ENCODE results near the gene SLX4IP. TPM values are rescaled to one million over a fixed set of nuclear protein-coding genes. Genes with fewer than 3 reads are reported as not detected.

The SLX4IP gene
- total RNA-seq, 1 experiment from 2014 or later, result 5.2 TPM

GRCh38 chr20:10428008-10428407 lies 7.1 kb upstream of the SLX4IP start:
- no peak for DNase-seq (ENCODE audit: low spot score)

GRCh38 chr20:10429443-10429981 lies 5.6 kb upstream of the SLX4IP start:
- DNase-seq (ENCODE audit: low spot score), result no peak

GRCh38 chr20:10430000-10430466 lies 5.1 kb upstream of the SLX4IP start:
- DNase-seq (ENCODE audit: low spot score), result no peak

- DNase-seq (ENCODE audit: low spot score), result no peak
Measured at GRCh38 chr20:10430704-10431103, 4.4 kb upstream of the SLX4IP start.

GRCh38 chr20:10432079-10432478 lies 3.0 kb upstream of the SLX4IP start:
- DNase-seq (ENCODE audit: low spot score), result no peak

GRCh38 chr20:10433014-10433622 lies 2.0 kb upstream of the SLX4IP start:
- DNase-seq (ENCODE audit: low spot score), result no peak

- peak; percentile 85 for DNase-seq (ENCODE audit: low spot score)
Measured at GRCh38 chr20:10433623-10434466, 1.3 kb upstream of the SLX4IP start, which contains the start of gene MKKS. TSS of gene MKKS (minus strand) at chr20:10434222. CDS start at chr20:10413514, 20,708 bp downstream.

- DNase-seq (ENCODE audit: low spot score), result peak; percentile 97
Measured at GRCh38 chr20:10434467-10434831, 656 bp upstream of the SLX4IP start.

GRCh38 chr20:10436053-10436699 lies 1.1 kb downstream of the SLX4IP start:
- DNase-seq (ENCODE audit: low spot score), result no peak

GRCh38 chr20:10438217-10438616 lies 3.1 kb downstream of the SLX4IP start:
- no peak for DNase-seq (ENCODE audit: low spot score)

- no peak for DNase-seq (ENCODE audit: low spot score)
Measured at GRCh38 chr20:10443936-10444335, 8.8 kb downstream of the SLX4IP start.

GRCh38 chr20:10445758-10446157 lies 10.7 kb downstream of the SLX4IP start:
- DNase-seq (ENCODE audit: low spot score), result no peak

- peak; percentile 75 for DNase-seq (ENCODE audit: low spot score)
Measured at GRCh38 chr20:10447028-10447427, 11.9 kb downstream of the SLX4IP start.

GRCh38 chr20:10448270-10449156 lies 13.4 kb downstream of the SLX4IP start:
- DNase-seq (ENCODE audit: low spot score), result peak; percentile 27

GRCh38 chr20:10449270-10449669 lies 14.2 kb downstream of the SLX4IP start:
- no peak for DNase-seq (ENCODE audit: low spot score)

- DNase-seq (ENCODE audit: low spot score), result no peak
Measured at GRCh38 chr20:10453241-10453640, 18.1 kb downstream of the SLX4IP start.

GRCh38 chr20:10454151-10454750 lies 19.1 kb downstream of the SLX4IP start:
- no peak for DNase-seq (ENCODE audit: low spot score)

GRCh38 chr20:10461495-10461894 lies 26.4 kb downstream of the SLX4IP start:
- DNase-seq (ENCODE audit: low spot score), result no peak

GRCh38 chr20:10462516-10462915 lies 27.4 kb downstream of the SLX4IP start:
- no peak for DNase-seq (ENCODE audit: low spot score)

GRCh38 chr20:10463622-10464021 lies 28.5 kb downstream of the SLX4IP start:
- no peak for DNase-seq (ENCODE audit: low spot score)

- DNase-seq (ENCODE audit: low spot score), result no peak
Measured at GRCh38 chr20:10465135-10465534, 30.0 kb downstream of the SLX4IP start.
